Measurements from ENCODE around the gene SC5D. TPM values are rescaled to one million over a fixed set of nuclear protein-coding genes. Genes with fewer than 3 reads are reported as not detected.

The SC5D gene
- total RNA-seq, 1 donor from 2014 or later = 23.0 TPM

- intact Hi-C loops (cut with micrococcal nuclease) = loop anchor here (1.0 to 2.0 kb wide), 3 partner anchors 39 to 122 kb away; no protein-coding TSS in a partner anchor
Observed at GRCh38 chr11:121328176-121328966, 35.8 kb downstream of the SC5D start.

GRCh38 chr11:121328967-121329679 is 36.6 kb downstream of the SC5D start:
- intact Hi-C loops (cut with micrococcal nuclease) = loop anchor here (1.0 to 2.0 kb wide), 3 partner anchors 38 to 122 kb away; no protein-coding TSS in a partner anchor

- intact Hi-C loops (cut with micrococcal nuclease) = loop anchor here (2.0 kb wide), 2 partner anchors 87 to 121 kb away; no protein-coding TSS in a partner anchor
Observed at GRCh38 chr11:121329781-121330395, 37.3 kb downstream of the SC5D start.

- intact Hi-C loops (cut with micrococcal nuclease) = no loop called here
Observed at GRCh38 chr11:121330614-121331435, 38.3 kb downstream of the SC5D start.

GRCh38 chr11:121334973-121335710 is 42.6 kb downstream of the SC5D start:
- intact Hi-C loops (cut with micrococcal nuclease) = no loop called here

- intact Hi-C loops (cut with micrococcal nuclease) = loop anchor here (2.0 kb wide), 1 partner anchor 30 kb away; no protein-coding TSS in a partner anchor
Observed at GRCh38 chr11:121336279-121336937, 43.8 kb downstream of the SC5D start.

DNA sequence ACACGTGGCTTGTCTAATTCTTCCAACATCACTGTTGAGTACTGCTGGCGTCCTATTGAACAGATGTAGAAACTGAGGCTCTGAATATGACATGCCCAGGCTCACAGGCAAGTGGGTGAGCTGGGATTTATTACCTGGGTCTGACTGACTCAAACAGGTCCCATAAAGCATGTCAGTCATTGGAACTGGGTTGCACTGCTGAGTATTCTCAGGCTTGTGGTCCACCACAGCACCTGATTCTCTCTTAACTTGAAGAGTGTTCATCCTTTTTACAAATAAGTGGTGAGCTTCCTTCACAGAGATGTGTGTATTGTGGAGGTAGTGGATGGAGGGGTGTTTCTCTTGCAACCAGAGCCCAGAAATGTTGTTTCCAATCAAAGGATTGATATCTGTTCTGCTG is 44.5 kb downstream of the SC5D start:
- intact Hi-C loops (cut with micrococcal nuclease) = loop anchor here (2.0 kb wide), 1 partner anchor 30 kb away; no protein-coding TSS in a partner anchor

GRCh38 chr11:121337740-121338272 is 45.2 kb downstream of the SC5D start:
- intact Hi-C loops (cut with micrococcal nuclease) = loop anchor here (2.0 kb wide), 1 partner anchor 29 kb away; no protein-coding TSS in a partner anchor

DNA sequence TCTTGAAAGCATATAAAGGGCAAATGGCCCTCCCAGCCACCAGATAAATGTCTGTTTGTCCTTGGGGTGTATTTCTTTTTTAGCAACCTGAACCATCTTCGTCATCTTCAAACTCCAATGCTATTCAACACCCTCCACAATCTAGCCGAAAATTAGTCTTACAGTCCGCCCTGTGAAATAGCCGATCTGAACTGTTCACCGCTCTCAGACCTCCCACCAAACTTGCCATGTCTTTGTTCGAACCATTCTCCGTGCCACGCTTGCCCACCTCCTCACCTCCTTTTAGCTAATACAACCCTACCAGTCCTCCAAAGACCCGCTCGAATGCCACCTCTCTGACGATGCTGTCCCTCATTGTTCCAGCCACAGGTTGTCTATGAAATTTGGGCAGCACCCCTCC is 46.0 kb downstream of the SC5D start:
- intact Hi-C loops (cut with micrococcal nuclease) = no loop called here

- intact Hi-C loops (cut with micrococcal nuclease) = no loop called here
Observed at GRCh38 chr11:121340032-121340580, 47.5 kb downstream of the SC5D start.

GRCh38 chr11:121341609-121342008 is 49.0 kb downstream of the SC5D start:
- intact Hi-C loops (cut with micrococcal nuclease) = no loop called here

- intact Hi-C loops (cut with micrococcal nuclease) = no loop called here
Observed at GRCh38 chr11:121344824-121345223, 52.3 kb downstream of the SC5D start.

GRCh38 chr11:121347094-121347493 is 54.5 kb downstream of the SC5D start:
- intact Hi-C loops (cut with micrococcal nuclease) = no loop called here

GRCh38 chr11:121347813-121348212 is 55.2 kb downstream of the SC5D start:
- intact Hi-C loops (cut with micrococcal nuclease) = no loop called here

- intact Hi-C loops (cut with micrococcal nuclease) = no loop called here
Observed at GRCh38 chr11:121348220-121348875, 55.8 kb downstream of the SC5D start.

GRCh38 chr11:121349790-121350189 is 57.2 kb downstream of the SC5D start:
- intact Hi-C loops (cut with micrococcal nuclease) = no loop called here

GRCh38 chr11:121350314-121351082 is 57.9 kb downstream of the SC5D start:
- intact Hi-C loops (cut with micrococcal nuclease) = no loop called here

Measured in T-helper 1 cell treated with Interleukin-12 subunit alpha and Interleukin-12 subunit beta and Interleukin-4 antibody, amounts not matched to agents 30 ng/mL and 1 ng/mL, for 36 hours (primary cell).